GM23338 (cell line): ENCODE results near the gene BTK. TPM values are rescaled to one million over a fixed set of nuclear protein-coding genes. Genes with fewer than 3 reads are reported as not detected.

Experiments
- ATAC-seq: fragments of 200-7000 bp; cut with Tn5 transposase; 3 replicates; pipeline ENCODE4 v1.9.1; 2020
- DNase-seq: peaks from one replicate; pipeline ENCODE4 v3.0.0-alpha.2; 2015; ENCODE audit warnings: low spot score
- H2AFZ ChIP-seq: fragments of 200-600 bp; sonication (generic); 2 replicates; pipeline ENCODE4 v1.8.0; 2016; ENCODE audit warnings: antibody characterized with exemption, mild to moderate bottlenecking, moderate library complexity
- H3F3A ChIP-seq: fragments of 200-600 bp; sonication (generic); replicated peaks from 2 replicates; pipeline ENCODE4 v1.8.0; 2017; ENCODE audit warnings: antibody characterized with exemption, mixed run types, low read depth
- H3K27ac ChIP-seq: fragments of 200-600 bp; sonication (generic); 2 replicates; pipeline ENCODE4 v1.6.1; 2016; ENCODE audit warnings: low read depth
- H3K27me3 ChIP-seq: fragments of 200-600 bp; sonication (generic); 2 replicates; pipeline ENCODE4 v1.8.0; 2016; ENCODE audit warnings: mild to moderate bottlenecking, mixed run types, moderate library complexity; ENCODE audit not compliant: insufficient read depth
- H3K36me3 ChIP-seq: fragments of 200-600 bp; sonication (generic); 2 replicates; pipeline ENCODE4 v1.8.0; 2016; ENCODE audit warnings: mild to moderate bottlenecking; ENCODE audit not compliant: insufficient read depth
- H3K4me1 ChIP-seq: fragments of 200-600 bp; sonication (generic); 2 replicates; pipeline ENCODE4 v1.8.0; 2016; ENCODE audit warnings: mild to moderate bottlenecking, moderate library complexity; ENCODE audit not compliant: insufficient read depth
- H3K4me2 ChIP-seq: fragments of 200-600 bp; sonication (generic); 2 replicates; pipeline ENCODE4 v1.7.1; 2017; ENCODE audit warnings: mixed run types
- H3K4me3 ChIP-seq: fragments of 200-600 bp; sonication (generic); 2 replicates; pipeline ENCODE4 v1.6.1; 2016; ENCODE audit warnings: mixed run types
- H3K79me2 ChIP-seq: fragments of 200-600 bp; sonication (generic); replicated peaks from 2 replicates; pipeline ENCODE4 v1.8.0; 2017; ENCODE audit warnings: mild to moderate bottlenecking; ENCODE audit not compliant: insufficient read depth
- H3K9me2 ChIP-seq: fragments of 200-600 bp; sonication (generic); 2 replicates; pipeline ENCODE4 v1.8.0; 2017; ENCODE audit not compliant: insufficient read depth
- H4K20me1 ChIP-seq: fragments of 200-600 bp; sonication (generic); replicated peaks from 2 replicates; pipeline ENCODE4 v1.8.0; 2017; ENCODE audit warnings: mild to moderate bottlenecking; ENCODE audit not compliant: insufficient read depth
- H3K27ac Mint-ChIP-seq: 2 replicates; pipeline ENCODE4 v1.8.0; 2020; ENCODE audit warnings: inconsistent platforms, mild to moderate bottlenecking, moderate library complexity, mixed read lengths
- H3K27me3 Mint-ChIP-seq: 3 replicates; pipeline ENCODE4 v1.8.0; 2022; ENCODE audit warnings: low read depth, mild to moderate bottlenecking, moderate library complexity, mixed read lengths, inconsistent platforms; ENCODE audit not compliant: insufficient read depth, poor library complexity
- H3K36me3 Mint-ChIP-seq: 3 replicates; pipeline ENCODE4 v1.8.0; 2021; ENCODE audit warnings: low read depth, mild to moderate bottlenecking, inconsistent platforms, moderate library complexity, mixed read lengths
- H3K4me1 Mint-ChIP-seq: 3 replicates; pipeline ENCODE4 v1.8.0; 2020; ENCODE audit warnings: mild to moderate bottlenecking, inconsistent platforms, mixed read lengths
- H3K4me3 Mint-ChIP-seq: 3 replicates; pipeline ENCODE4 v1.8.0; 2021; ENCODE audit warnings: moderate library complexity, mild to moderate bottlenecking, inconsistent platforms, mixed read lengths
- H3K9me3 Mint-ChIP-seq: 3 replicates; pipeline ENCODE4 v1.8.0; 2020; ENCODE audit warnings: moderate library complexity, mild to moderate bottlenecking, inconsistent platforms, mixed read lengths
- CREB1 ChIP-seq: fragments of 250-450 bp; sonication (Bioruptor Pico); IDR thresholded peaks from 2 replicates; pipeline ENCODE4 v1.5.0; 2020; ENCODE audit warnings: low read depth, mild to moderate bottlenecking, moderate library complexity
- EZH2 ChIP-seq: fragments of 200-600 bp; sonication (generic); IDR thresholded peaks from one replicate; pipeline ENCODE4 v1.8.0; 2017; ENCODE audit warnings: antibody characterized with exemption, mild to moderate bottlenecking, low read depth; ENCODE audit not compliant: unreplicated experiment
- EZH2phosphoT487 ChIP-seq: fragments of 200-600 bp; sonication (generic); IDR thresholded peaks from one replicate; pipeline ENCODE4 v1.8.1; 2018; ENCODE audit warnings: antibody characterized with exemption; ENCODE audit not compliant: unreplicated experiment
- JUNB ChIP-seq: IDR thresholded peaks from one replicate; pipeline ENCODE4 v1.6.1; 2016; ENCODE audit warnings: antibody characterized with exemption; ENCODE audit not compliant: unreplicated experiment
- NANOG ChIP-seq: IDR thresholded peaks from 2 replicates; pipeline ENCODE4 v1.6.1; 2016; ENCODE audit warnings: antibody characterized with exemption, borderline replicate concordance
- POLR2AphosphoS5 ChIP-seq: IDR thresholded peaks from 2 replicates; pipeline ENCODE4 v1.6.1; 2016; ENCODE audit warnings: antibody characterized with exemption, low read depth
- STAT1 ChIP-seq: IDR thresholded peaks from one replicate; pipeline ENCODE4 v1.6.1; 2016; ENCODE audit warnings: antibody characterized with exemption; ENCODE audit not compliant: unreplicated experiment
- ZNF114 ChIP-seq: fragments of 250-450 bp; sonication (Bioruptor Pico); IDR thresholded peaks from 2 replicates; pipeline ENCODE4 v1.5.0; 2020; ENCODE audit warnings: mild to moderate bottlenecking, moderate library complexity
- ZNF331 ChIP-seq: fragments of 250-450 bp; sonication (Bioruptor Pico); IDR thresholded peaks from 2 replicates; pipeline ENCODE4 v1.5.0; 2020; ENCODE audit warnings: low read depth, mild to moderate bottlenecking, moderate library complexity
- polyA plus RNA-seq: library from polyadenylated mRNA; unstranded; fragments of >200 nt; fragmentation: Nextera tagmentation; extraction: Ambion mirVana; gene quantifications from 2 replicates; pipeline ENCODE4 v1.2.1, GENCODE V29; 2016
- total RNA-seq: library from RNA; depleted of rRNA; stranded (reverse); fragments of >200 nt; shearing (Covaris generic); gene quantifications from 2 replicates; pipeline ENCODE4 v1.2.3, GENCODE V29; 2014
- TF ChIP-seq, protein P1 (sequence below), 2 experiments: fragments of 200-600 bp in 1 of 2; sonication (generic) in 1 of 2; conservative IDR thresholded peaks; 2 replicates each; pipeline versions ENCODE4 v1.5.1 to v1.6.1; 2016 to 2017; ENCODE audit warnings: antibody characterized with exemption in 2 of 2, low read depth in 2 of 2, mild to moderate bottlenecking in 2 of 2, moderate library complexity in 1 of 2
- TF ChIP-seq, protein P2 (sequence below): IDR thresholded peaks from 2 replicates; pipeline ENCODE4 v1.6.1; 2016; ENCODE audit warnings: antibody characterized with exemption
- TF ChIP-seq, protein P3 (sequence below): IDR thresholded peaks from one replicate; pipeline ENCODE4 v1.6.1; 2018; ENCODE audit warnings: antibody characterized with exemption; ENCODE audit not compliant: unreplicated experiment

BTK gene
- total and polyA plus RNA-seq, 2 experiments from 2014 or later: 0.19 to 0.31 TPM

DNA sequence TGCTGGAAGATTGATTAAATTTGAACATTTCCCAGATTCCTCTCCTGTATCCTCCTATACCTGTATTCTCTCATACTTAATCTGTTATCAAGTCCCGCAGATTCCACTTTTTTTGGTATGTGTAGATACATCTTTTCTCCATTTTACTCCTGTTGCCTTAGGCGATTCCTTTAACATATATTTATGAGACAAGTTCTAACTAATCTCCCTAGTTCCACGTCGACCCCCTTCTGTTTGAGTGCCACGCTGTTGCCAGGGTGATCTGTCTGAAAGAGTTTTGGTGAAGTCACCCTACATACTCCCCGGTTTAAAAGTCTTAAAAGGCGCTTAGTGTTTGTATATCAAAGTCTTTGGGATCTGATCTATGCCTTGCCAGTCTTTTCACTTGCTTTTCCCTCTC, 24.5 kb upstream of the BTK start:
- H3K4me2 ChIP-seq: peak overlapping the region; percentile 86; the same call in 1 of the 2 replicates
- H3K4me1 ChIP-seq: 0 out of 2 replicates have a peak, but pooled peaks cover 2% of the 10 kb centered on the region
- H3F3A ChIP-seq: no peaks in the 10 kb centered on the region
- peak overlapping the region; percentile 59 for H3K4me3 Mint-ChIP-seq
- H3K9me2 ChIP-seq: no peaks in the 10 kb centered on the region
- no peaks in the 10 kb centered on the region for H3K9me3 Mint-ChIP-seq
- H3K79me2 ChIP-seq: peaks cover 62% of the 10 kb centered on the region
- H3K27ac ChIP-seq: no peak overlapping the region
- H3K27ac Mint-ChIP-seq: no peak overlapping the region
- TF ChIP-seq, protein P1, sequence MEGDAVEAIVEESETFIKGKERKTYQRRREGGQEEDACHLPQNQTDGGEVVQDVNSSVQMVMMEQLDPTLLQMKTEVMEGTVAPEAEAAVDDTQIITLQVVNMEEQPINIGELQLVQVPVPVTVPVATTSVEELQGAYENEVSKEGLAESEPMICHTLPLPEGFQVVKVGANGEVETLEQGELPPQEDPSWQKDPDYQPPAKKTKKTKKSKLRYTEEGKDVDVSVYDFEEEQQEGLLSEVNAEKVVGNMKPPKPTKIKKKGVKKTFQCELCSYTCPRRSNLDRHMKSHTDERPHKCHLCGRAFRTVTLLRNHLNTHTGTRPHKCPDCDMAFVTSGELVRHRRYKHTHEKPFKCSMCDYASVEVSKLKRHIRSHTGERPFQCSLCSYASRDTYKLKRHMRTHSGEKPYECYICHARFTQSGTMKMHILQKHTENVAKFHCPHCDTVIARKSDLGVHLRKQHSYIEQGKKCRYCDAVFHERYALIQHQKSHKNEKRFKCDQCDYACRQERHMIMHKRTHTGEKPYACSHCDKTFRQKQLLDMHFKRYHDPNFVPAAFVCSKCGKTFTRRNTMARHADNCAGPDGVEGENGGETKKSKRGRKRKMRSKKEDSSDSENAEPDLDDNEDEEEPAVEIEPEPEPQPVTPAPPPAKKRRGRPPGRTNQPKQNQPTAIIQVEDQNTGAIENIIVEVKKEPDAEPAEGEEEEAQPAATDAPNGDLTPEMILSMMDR (conservative IDR thresholded peaks at IDR 0.05; ENCODE audit: low read depth in 2 of 2): no peak
- TF ChIP-seq, protein P2, sequence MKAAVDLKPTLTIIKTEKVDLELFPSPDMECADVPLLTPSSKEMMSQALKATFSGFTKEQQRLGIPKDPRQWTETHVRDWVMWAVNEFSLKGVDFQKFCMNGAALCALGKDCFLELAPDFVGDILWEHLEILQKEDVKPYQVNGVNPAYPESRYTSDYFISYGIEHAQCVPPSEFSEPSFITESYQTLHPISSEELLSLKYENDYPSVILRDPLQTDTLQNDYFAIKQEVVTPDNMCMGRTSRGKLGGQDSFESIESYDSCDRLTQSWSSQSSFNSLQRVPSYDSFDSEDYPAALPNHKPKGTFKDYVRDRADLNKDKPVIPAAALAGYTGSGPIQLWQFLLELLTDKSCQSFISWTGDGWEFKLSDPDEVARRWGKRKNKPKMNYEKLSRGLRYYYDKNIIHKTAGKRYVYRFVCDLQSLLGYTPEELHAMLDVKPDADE: no peak
- TF ChIP-seq STAT1: no peak
- TF ChIP-seq CREB1: no peak
- TF ChIP-seq NANOG: no peak
- no peak for TF ChIP-seq EZH2phosphoT487
- TF ChIP-seq ZNF114 (CRISPR knock-in tag): no peak
- no peak for TF ChIP-seq POLR2AphosphoS5
- 0 out of 2 replicates have a peak overlapping the region, but pooled peaks have one; percentile 79 for H3K4me3 ChIP-seq
- no peaks in the 10 kb centered on the region for H3K27me3 ChIP-seq
- H3K4me1 Mint-ChIP-seq: peaks cover 17% of the 10 kb centered on the region
- H4K20me1 ChIP-seq: no peaks in the 10 kb centered on the region
- DNase-seq (no peak), ATAC-seq (no peak)
- H3K36me3 Mint-ChIP-seq: peaks cover 19% of the 10 kb centered on the region
- H3K27me3 Mint-ChIP-seq: peaks cover 10% of the 10 kb centered on the region
- no peaks in the 10 kb centered on the region; the same call in 1 of the 2 replicates for H3K36me3 ChIP-seq
- H2AFZ ChIP-seq: no peak overlapping the region

DNA sequence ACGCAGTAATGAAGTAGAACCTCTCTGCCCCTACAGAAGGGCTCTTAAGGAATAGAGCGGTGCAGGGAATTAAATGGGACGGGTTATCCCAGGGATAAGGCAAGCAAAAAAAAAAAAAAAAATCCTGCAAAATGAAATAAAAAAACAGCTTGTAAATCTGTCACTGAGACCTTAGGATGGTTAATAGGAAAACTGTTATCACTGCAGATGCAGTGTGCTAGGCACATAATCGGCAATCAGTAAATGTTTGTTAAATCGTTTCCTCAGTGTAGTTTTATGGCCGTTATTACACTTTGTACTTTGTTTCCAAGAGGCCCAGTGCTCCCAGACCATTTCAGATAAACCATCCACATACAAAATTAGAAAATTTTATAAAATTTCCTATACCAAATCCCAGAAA, 23.1 kb upstream of the BTK start:
- peak overlapping the region; percentile 79 for H3K4me3 ChIP-seq
- Mint-ChIP-seq H3K4me3 (peak overlapping the region; percentile 93), H3K9me3 (no peaks in the 10 kb centered on the region), H3K27ac (peak overlapping the region; percentile 80), H3K4me1 (peaks cover 13% of the 10 kb centered on the region; the same call in 2 of the 3 replicates), H3K36me3 (peaks cover 21% of the 10 kb centered on the region), H3K27me3 (peaks cover 10% of the 10 kb centered on the region)
- no peaks in the 10 kb centered on the region; the same call in 1 of the 2 replicates for H3K36me3 ChIP-seq
- no peak for ATAC-seq
- no peaks in the 10 kb centered on the region for H3K9me2 ChIP-seq
- no peaks in the 10 kb centered on the region for H3K27me3 ChIP-seq
- no peaks in the 10 kb centered on the region for H3F3A ChIP-seq
- peak overlapping the region; percentile 94; the same call in 1 of the 2 replicates for H3K27ac ChIP-seq
- peak; percentile 11 for DNase-seq
- 0 out of 2 replicates have a peak, but pooled peaks cover 2% of the 10 kb centered on the region for H3K4me1 ChIP-seq
- no peak overlapping the region for H2AFZ ChIP-seq
- H3K79me2 ChIP-seq: peaks cover 73% of the 10 kb centered on the region
- H4K20me1 ChIP-seq: no peaks in the 10 kb centered on the region
- H3K4me2 ChIP-seq: peak overlapping the region; percentile 86
- no peak for TF ChIP-seq EZH2
- TF ChIP-seq, protein P3, sequence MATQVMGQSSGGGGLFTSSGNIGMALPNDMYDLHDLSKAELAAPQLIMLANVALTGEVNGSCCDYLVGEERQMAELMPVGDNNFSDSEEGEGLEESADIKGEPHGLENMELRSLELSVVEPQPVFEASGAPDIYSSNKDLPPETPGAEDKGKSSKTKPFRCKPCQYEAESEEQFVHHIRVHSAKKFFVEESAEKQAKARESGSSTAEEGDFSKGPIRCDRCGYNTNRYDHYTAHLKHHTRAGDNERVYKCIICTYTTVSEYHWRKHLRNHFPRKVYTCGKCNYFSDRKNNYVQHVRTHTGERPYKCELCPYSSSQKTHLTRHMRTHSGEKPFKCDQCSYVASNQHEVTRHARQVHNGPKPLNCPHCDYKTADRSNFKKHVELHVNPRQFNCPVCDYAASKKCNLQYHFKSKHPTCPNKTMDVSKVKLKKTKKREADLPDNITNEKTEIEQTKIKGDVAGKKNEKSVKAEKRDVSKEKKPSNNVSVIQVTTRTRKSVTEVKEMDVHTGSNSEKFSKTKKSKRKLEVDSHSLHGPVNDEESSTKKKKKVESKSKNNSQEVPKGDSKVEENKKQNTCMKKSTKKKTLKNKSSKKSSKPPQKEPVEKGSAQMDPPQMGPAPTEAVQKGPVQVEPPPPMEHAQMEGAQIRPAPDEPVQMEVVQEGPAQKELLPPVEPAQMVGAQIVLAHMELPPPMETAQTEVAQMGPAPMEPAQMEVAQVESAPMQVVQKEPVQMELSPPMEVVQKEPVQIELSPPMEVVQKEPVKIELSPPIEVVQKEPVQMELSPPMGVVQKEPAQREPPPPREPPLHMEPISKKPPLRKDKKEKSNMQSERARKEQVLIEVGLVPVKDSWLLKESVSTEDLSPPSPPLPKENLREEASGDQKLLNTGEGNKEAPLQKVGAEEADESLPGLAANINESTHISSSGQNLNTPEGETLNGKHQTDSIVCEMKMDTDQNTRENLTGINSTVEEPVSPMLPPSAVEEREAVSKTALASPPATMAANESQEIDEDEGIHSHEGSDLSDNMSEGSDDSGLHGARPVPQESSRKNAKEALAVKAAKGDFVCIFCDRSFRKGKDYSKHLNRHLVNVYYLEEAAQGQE: no peak
- TF ChIP-seq ZNF331 (CRISPR knock-in tag): no peak
- no peak for TF ChIP-seq JUNB
- no peak for TF ChIP-seq NANOG
- TF ChIP-seq, protein P2: no peak
- TF ChIP-seq STAT1: no peak
- no peak for TF ChIP-seq ZNF114 (CRISPR knock-in tag)
- TF ChIP-seq CREB1: no peak
